ENCODE measurements around the gene RAB22A. TPM values are rescaled to one million over a fixed set of nuclear protein-coding genes. Genes with fewer than 3 reads are reported as not detected.

Gene RAB22A
- total RNA-seq (2021; ENCODE audit: unreplicated experiment), result 9.9 TPM
- polyA plus RNA-seq (2012), result 3.3 TPM in 2 replicates
- percentile 82 among the genes with signal in this experiment for Bru-seq, nascent RNA
- percentile 91 among the genes with signal in this experiment for BruChase-seq, experiment 1, labeled RNA remaining after a 6-hour chase
- percentile 81 among the genes with signal in this experiment for BruChase-seq, experiment 2, labeled RNA remaining after a 2-hour chase
- long read RNA-seq, full-length matches to known transcripts, result 28 of 42 reads
- long read RNA-seq, partial matches to known transcripts, result 4 of 42 reads
- long read RNA-seq, other reads (novel, unspliced or antisense), result 10 of 42 reads

GRCh38 chr20:58309591-58310290 lies at the start of gene RAB22A:
Gene RAB22A, plus strand, starts transcription at chr20:58309715. Its CDS starts 262 bp downstream, at chr20:58309977.
- H3K27me3 ChIP-seq (ENCODE audit: insufficient read depth, low read length), result no peaks in the 10 kb centered on the region
- H4K20me1 ChIP-seq (ENCODE audit: insufficient read depth), result no peaks in the 10 kb centered on the region
- peak; percentile 43; the same call in 1 of the 2 replicates for TF ChIP-seq SIN3A (IDR thresholded peaks at IDR 0.05; ENCODE audit: low read depth)
- peak; percentile 85 for TF ChIP-seq POLR2AphosphoS5 (IDR thresholded peaks at IDR 0.05; ENCODE audit: low read depth, low read length)
- TF ChIP-seq CTCF (IDR thresholded peaks at IDR 0.05 in 2 of 3, conservative IDR thresholded peaks at IDR 0.05 in 1 of 3; ENCODE audit: borderline replicate concordance in 1 of 3, insufficient read depth in 1 of 3, low read depth in 2 of 3, low read length in 2 of 3), result no peak
- no peak for TF ChIP-seq ATF3 (IDR thresholded peaks at IDR 0.05)
- TF ChIP-seq ZFX (IDR thresholded peaks at IDR 0.05), result peak; percentile 97
- TF ChIP-seq ELF1 (IDR thresholded peaks at IDR 0.05; ENCODE audit: borderline replicate concordance, low read depth), result no peak
- no peak for TF ChIP-seq CEBPB (IDR thresholded peaks at IDR 0.05; ENCODE audit: low read depth)
- no peak for TF ChIP-seq REST (IDR thresholded peaks at IDR 0.05; ENCODE audit: low read depth)
- TF ChIP-seq SP1 (IDR thresholded peaks at IDR 0.05; ENCODE audit: low read depth), result 0 out of 2 replicates have a peak, but pooled peaks have one; percentile 3
- no peak for TF ChIP-seq ZNF274 (IDR thresholded peaks at IDR 0.05; ENCODE audit: low read depth, low read length)
- no peak for TF ChIP-seq JUND (IDR thresholded peaks at IDR 0.05)
- TF ChIP-seq ZBTB33 (IDR thresholded peaks at IDR 0.05; ENCODE audit: extremely low read depth, insufficient replicate concordance, low read length), result no peak
- TF ChIP-seq EZH2 (IDR thresholded peaks at IDR 0.05), result no peak
- TF ChIP-seq YY1 (IDR thresholded peaks at IDR 0.05; ENCODE audit: extremely low read depth, insufficient replicate concordance, low read depth, low read length), result peak; percentile 93
- 0 out of 2 replicates have a peak, but pooled peaks have one; percentile 14 for TF ChIP-seq EGR1 (IDR thresholded peaks at IDR 0.05; ENCODE audit: low read depth)
- TF ChIP-seq CBX3 (IDR thresholded peaks at IDR 0.05; ENCODE audit: low read depth), result no peak
- peak; percentile 63 for TF ChIP-seq POLR2A (IDR thresholded peaks at IDR 0.05; ENCODE audit: borderline replicate concordance, extremely low read depth, insufficient read depth, insufficient read length)
- no peak for TF ChIP-seq TCF7L2 (IDR thresholded peaks at IDR 0.05; ENCODE audit: borderline replicate concordance, extremely low read depth, insufficient read depth, insufficient read length)
- ATAC-seq, result peak; percentile 86
- H3K79me2 ChIP-seq (ENCODE audit: insufficient read depth, low read length), result peaks cover 19% of the 10 kb centered on the region
- no TSS peak for BruUV-seq (replicated peaks)
- peak within 1 kb of the TSS; percentile 86 for H3K9ac ChIP-seq (ENCODE audit: low read length)
- H3K36me3 ChIP-seq (ENCODE audit: control insufficient read depth in 1 of 2, insufficient read depth in 2 of 2, low read length in 2 of 2), result peaks cover 0 to 7% of the 10 kb centered on the region in 2 experiments; a peak in 1 of 4 replicates
- peaks cover 9 to 26% of the 10 kb centered on the region in 2 experiments; a peak in 3 of 4 replicates for H3K4me1 ChIP-seq (ENCODE audit: control insufficient read depth in 1 of 2, insufficient read depth in 2 of 2, low read length in 2 of 2)
- H3K9me3 ChIP-seq (ENCODE audit: control insufficient read depth in 1 of 2, insufficient read depth in 1 of 2, low read depth in 1 of 2, low read length in 2 of 2), result no peaks in the 10 kb centered on the region
- no peaks in the 10 kb centered on the region for H3K9me2 ChIP-seq (ENCODE audit: insufficient read depth)
- H3K27ac ChIP-seq (ENCODE audit: low read depth, low read length), result peak within 1 kb of the TSS; percentile 85
- ChIA-PET POLR2A (no interaction called here), CTCF (no interaction called here), RAD21 (ENCODE audit: low non-redundant PET in 1 of 2, low total read pairs in 2 of 2, uncharacterized antibody in 2 of 2, unreplicated experiment in 2 of 2) (no interaction called here)
- peak within 1 kb of the TSS; percentile 86 for H3K4me2 ChIP-seq (ENCODE audit: low read length)
- H2AFZ ChIP-seq (ENCODE audit: low read depth, low read length, poor library complexity, severe bottlenecking), result peak within 1 kb of the TSS; percentile 60
- intact Hi-C loops (cut with micrococcal nuclease), result loop anchor here (2.0 kb wide), 1 partner anchor 79 kb away; the partner anchor contains the start of gene VAPB
- H3K4me3 ChIP-seq (replicated peaks in 1 of 2; ENCODE audit: low read depth in 1 of 2, low read length in 2 of 2), result peak within 1 kb of the TSS; percentile 90 to 94
- peak; percentile 39 for DNase-seq (ENCODE audit: low read depth, low spot score)

All from HCT116 (cell line).